ENCODE data around the gene STMN3.

DNA sequence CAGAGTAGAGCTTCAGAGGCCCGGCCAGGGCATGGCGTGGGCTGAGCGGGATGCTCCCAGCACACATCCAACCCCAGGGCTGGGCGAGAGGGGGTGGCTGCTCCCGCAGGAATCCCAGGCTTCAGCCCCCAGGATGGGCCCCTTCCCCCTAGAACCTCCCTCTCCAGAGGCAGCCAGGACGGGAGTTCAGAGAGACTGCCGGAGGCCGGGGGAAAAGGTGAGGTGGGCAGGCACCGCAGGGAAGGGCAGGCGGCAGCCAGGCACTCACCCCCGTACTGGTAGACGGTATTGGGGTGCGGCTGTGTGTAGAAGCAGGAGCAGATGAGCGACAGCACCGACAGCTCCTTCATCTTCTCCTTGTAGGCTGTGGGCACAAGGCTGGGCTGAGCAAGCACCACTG lies 9.3 kb downstream of the STMN3 start:
- TF ChIP-seq, protein P1, sequence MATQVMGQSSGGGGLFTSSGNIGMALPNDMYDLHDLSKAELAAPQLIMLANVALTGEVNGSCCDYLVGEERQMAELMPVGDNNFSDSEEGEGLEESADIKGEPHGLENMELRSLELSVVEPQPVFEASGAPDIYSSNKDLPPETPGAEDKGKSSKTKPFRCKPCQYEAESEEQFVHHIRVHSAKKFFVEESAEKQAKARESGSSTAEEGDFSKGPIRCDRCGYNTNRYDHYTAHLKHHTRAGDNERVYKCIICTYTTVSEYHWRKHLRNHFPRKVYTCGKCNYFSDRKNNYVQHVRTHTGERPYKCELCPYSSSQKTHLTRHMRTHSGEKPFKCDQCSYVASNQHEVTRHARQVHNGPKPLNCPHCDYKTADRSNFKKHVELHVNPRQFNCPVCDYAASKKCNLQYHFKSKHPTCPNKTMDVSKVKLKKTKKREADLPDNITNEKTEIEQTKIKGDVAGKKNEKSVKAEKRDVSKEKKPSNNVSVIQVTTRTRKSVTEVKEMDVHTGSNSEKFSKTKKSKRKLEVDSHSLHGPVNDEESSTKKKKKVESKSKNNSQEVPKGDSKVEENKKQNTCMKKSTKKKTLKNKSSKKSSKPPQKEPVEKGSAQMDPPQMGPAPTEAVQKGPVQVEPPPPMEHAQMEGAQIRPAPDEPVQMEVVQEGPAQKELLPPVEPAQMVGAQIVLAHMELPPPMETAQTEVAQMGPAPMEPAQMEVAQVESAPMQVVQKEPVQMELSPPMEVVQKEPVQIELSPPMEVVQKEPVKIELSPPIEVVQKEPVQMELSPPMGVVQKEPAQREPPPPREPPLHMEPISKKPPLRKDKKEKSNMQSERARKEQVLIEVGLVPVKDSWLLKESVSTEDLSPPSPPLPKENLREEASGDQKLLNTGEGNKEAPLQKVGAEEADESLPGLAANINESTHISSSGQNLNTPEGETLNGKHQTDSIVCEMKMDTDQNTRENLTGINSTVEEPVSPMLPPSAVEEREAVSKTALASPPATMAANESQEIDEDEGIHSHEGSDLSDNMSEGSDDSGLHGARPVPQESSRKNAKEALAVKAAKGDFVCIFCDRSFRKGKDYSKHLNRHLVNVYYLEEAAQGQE (IDR thresholded peaks at IDR 0.05; ENCODE audit: insufficient replicate concordance, low read depth), result no peak
- TF ChIP-seq POLR2AphosphoS5 (IDR thresholded peaks at IDR 0.05; ENCODE audit: low read depth), result no peak
- TF ChIP-seq, protein P2, sequence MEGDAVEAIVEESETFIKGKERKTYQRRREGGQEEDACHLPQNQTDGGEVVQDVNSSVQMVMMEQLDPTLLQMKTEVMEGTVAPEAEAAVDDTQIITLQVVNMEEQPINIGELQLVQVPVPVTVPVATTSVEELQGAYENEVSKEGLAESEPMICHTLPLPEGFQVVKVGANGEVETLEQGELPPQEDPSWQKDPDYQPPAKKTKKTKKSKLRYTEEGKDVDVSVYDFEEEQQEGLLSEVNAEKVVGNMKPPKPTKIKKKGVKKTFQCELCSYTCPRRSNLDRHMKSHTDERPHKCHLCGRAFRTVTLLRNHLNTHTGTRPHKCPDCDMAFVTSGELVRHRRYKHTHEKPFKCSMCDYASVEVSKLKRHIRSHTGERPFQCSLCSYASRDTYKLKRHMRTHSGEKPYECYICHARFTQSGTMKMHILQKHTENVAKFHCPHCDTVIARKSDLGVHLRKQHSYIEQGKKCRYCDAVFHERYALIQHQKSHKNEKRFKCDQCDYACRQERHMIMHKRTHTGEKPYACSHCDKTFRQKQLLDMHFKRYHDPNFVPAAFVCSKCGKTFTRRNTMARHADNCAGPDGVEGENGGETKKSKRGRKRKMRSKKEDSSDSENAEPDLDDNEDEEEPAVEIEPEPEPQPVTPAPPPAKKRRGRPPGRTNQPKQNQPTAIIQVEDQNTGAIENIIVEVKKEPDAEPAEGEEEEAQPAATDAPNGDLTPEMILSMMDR (IDR thresholded peaks at IDR 0.05; ENCODE audit: insufficient read depth, low read length), result no peak
- TF ChIP-seq GABPA (IDR thresholded peaks at IDR 0.05; ENCODE audit: low read depth), result no peak
- TF ChIP-seq SPI1 (IDR thresholded peaks at IDR 0.05; ENCODE audit: borderline replicate concordance, low read depth), result no peak
